Stimulated activated CD8-positive, alpha-beta memory T cell treated with anti-CD3 and anti-CD28 coated beads, Interleukin-2, amount 100 ng/mL, for 1 hour (primary cell): Measurements from ENCODE around the gene ACD.

ENCODE experiments used
- DNase-seq, 2 donors: peaks; one replicate each; pipeline ENCODE4 v3.0.0-alpha.2; 2020; ENCODE audit warnings: low read depth in 2 of 2

ACD gene

DNA sequence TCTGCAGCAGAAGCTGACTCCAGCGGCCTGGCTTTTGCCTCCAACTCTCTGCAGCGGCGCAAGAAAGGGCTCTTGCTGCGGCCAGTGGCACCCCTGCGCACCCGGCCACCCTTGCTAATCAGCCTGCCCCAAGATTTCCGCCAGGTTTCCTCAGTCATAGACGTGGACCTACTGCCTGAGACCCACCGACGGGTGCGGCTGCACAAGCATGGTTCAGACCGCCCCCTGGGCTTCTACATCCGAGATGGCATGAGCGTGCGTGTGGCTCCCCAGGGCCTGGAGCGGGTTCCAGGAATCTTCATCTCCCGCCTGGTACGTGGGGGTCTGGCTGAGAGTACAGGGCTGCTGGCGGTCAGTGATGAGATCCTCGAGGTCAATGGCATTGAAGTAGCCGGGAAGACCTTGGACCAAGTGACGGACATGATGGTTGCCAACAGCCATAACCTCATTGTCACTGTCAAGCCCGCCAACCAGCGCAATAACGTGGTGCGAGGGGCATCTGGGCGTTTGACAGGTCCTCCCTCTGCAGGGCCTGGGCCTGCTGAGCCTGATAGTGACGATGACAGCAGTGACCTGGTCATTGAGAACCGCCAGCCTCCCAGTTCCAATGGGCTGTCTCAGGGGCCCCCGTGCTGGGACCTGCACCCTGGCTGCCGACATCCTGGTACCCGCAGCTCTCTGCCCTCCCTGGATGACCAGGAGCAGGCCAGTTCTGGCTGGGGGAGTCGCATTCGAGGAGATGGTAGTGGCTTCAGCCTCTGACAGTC is 2.0 kb upstream of the ACD start:
- DNase-seq: no peak

DNA sequence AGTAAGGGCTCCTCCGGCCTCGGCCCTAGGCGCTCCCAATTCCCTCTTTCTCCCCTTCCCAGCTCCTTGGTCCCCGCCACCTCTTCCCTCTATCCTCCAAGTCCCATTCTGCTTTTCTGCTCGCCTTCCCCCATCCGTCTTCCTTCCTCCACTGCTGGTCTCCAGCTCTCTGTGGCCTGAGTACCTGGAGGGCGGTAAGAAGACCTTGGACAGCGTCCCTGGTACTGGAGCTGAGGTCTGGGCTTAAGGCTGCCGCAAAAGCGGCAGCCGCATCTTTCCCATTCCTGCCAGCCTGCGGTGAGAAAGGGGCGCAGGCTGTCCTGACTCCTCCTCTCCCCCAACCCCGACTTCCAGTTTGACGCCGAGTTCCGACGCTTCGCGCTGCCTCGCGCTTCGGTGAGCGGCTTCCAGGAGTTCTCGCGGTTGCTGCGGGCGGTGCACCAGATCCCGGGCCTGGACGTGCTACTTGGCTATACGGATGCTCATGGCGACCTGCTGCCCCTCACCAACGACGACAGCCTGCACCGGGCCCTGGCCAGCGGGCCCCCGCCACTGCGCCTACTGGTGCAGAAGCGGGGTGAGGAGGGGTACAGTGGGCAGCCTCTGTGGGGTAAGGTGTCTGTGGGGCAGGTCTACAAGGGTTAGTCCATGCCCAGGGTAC is 1.2 kb upstream of the ACD start:
- no peak for DNase-seq

DNA sequence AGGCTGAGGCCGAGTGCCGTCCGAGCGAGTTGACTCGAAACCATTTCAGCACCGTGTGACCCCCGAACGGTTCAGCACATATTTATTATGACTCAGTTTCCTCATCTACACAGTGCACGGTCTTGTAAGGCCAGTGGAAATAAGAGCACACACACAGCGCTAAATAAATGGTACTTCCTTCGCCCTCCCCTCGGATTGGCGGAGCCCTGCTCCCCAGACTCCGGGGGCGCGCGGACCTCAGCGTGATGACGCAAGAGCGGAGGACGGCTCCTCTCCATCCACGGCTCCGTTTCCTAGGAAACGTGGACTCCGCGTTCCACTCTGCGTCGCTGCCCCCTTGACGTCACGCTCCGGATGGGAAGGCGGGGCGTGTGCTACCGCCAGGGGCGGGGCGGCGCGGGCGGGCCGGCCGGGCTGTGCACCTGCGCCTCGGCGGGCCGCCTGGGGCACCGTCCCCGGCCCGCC is 536 bp upstream of the ACD start, which contains the start of gene PARD6A:
Gene PARD6A, plus strand, starts transcription at position 397 of the 465 bp plus-strand sequence. CDS start 79 bp downstream, outside the sequence.
- DNase-seq: peak; percentile 88 to 90

DNA sequence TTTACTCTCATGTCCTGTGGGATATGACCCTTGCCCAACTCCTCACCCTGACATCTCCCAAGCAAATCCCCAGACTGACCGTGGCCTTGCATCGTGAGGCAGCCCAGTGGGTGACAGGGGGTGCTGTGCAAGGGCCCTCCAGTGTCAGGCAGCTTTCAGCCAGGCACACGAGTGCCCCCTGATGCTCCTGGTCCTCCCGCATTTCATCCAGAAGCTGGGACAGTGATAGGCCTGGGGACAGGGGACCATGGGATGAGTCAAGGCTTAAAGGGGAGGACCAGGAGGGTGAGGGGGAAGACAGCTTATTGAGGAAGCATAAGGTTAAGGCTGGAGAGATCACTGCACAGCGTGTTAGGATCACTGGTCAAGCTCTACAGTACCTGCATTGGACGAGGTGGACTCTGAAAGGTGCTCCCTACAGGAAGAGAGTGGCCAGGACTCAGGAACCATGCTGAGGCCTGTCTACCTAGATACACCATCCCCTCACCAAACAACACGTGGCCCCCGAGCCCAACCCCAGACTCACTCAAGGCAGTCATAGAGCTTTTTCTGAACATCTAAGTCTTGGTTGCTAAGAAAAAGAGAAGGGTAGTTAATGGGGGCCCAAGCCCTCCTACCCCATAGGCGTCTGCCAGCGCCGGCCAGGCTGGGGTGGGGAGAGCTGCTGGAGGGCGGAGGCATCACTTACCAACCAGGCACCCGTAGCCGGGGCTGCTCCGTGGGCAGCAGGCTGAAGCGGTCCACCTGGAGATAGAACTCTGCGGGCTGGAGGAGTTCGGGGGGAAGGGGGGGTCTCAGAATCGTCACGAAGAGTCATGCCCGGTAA is 998 bp downstream of the ACD start:
- DNase-seq: no peak

DNA sequence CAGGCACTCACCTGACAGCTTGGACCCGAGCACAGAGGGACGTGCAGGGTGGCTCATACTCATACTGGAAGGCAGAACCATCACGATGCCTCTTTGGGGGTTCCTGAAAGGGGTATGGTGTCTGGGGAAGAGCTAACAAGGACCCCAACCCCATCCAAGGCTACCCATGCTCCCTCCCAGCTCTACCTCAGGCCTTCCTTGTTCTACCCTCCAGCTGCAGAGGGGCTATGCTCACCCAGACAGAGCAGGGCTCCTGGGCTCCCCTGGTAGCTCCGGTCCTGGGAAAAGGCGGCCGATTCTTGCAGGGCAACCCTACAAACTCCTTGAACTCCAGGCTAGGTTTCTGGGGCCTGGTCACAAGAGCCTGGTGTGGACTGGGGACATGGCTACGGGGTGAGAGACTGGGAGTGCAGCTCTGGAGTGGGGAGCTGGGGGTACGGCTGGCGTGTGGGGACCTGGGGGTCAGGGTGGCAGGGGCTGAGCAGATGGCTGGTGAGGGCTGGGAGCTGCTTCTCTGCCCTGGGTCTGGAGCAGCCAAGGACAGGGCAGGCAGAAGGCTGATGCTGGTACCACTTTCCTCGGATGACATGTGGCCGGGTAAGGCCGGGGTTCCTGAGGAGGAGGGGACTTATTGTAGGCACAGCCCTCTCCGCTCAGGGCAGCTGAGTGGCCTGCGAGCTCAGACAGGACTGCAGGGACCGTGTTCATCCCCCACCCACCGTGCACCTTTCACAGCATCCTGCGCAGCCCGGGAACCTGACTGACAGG is 2.1 kb downstream of the ACD start:
- DNase-seq: no peak

DNA sequence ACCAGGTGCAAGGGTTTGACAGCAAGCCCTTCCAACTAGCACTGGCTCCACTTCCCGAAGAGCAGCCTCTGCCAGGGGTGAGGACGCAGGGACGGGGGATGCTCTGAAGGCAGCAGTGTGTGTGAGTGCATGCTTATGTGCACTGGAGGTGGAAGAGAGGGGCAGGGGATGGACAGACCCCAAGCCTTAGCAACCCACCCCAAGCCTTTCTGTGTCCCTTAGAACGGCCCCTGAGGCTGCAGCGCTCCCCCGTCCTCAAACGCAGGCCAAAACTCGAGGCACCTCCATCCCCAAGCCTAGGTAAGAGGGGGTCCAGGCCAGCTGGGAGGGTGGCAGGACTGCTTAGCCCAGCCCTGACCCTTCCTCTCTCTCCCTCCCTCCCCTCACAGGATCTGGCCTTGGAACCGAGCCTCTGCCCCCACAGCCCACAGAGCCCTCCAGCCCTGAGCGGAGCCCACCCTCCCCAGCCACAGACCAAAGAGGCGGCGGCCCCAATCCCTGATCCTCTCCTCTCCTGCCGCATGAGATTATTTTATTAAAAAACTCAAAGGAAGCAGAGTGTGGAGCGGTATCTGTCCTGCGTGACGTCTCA is 2.9 kb downstream of the ACD start:
- no peak for DNase-seq

DNA sequence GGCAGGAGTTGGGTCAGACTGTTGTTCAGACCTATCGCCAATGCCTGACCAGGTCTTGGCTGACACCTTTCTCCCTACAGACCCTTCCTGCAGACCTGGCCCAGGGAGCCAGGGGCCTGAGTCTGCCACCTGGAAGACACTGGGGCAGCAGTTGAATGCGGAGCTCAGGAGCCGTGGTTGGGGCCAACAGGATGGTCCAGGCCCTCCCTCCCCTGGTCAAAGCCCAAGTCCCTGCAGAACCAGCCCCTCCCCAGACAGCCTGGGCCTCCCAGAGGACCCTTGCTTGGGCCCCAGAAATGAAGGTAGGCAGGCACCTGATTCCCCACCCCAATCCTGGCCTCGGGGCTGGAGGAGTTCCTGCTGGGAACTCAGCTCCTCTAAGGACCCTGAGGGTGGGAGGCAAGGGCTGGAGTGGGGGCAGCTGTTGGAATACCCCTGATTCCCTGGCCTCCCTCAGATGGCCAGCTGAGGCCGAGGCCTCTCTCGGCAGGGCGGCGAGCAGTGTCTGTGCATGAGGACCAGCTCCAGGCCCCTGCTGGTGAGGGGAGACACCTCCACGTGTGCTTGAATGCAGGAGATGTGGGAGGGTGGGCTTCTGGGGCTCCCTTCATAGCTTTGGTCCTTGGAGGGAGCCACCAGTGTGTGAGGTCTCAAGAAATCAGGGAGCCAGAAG is 3.6 kb downstream of the ACD start:
- no peak for DNase-seq

DNA sequence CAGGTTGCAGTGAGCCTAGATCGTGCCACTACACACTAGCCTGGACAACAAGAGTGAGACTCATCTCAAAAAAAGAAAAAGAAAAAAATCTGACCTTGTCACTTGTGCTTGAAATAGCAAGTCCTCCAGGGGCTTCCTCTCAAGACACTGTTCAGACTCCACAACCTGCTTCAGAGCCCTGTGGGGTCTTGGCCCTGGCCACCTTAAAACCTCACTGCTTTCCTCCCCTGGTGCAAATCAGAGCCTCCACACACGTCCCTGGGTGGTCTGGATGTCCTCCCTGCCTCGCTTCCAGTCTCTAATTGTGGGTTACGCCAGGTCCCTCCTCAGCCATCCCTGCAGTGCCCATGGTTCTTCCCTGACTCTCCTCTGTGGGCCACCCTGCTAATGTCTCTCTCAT is 4.7 kb downstream of the ACD start:
- DNase-seq: no peak

DNA sequence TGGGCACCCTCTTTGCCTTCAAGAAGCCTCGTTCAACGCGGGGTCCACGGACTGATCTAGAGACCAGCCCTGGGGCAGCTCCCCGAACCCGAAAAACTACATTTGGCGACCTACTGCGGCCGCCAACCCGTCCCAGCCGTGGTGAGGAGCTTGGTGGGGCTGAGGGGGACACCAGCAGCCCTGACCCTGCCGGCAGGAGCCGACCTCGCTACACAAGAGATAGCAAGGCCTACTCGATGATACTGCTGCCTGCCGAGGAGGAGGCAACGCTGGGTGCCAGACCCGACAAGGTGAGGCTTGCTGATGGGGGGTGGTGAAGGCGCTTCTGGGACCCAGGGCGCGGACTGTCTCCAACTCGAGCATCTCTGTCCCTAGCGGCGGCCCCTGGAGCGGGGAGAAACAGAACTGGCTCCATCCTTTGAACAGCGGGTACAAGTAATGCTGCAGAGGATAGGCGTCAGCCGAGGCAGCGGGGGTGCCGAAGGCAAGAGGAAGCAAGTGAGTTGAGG is 5.6 kb downstream of the ACD start:
- DNase-seq: no peak

DNA sequence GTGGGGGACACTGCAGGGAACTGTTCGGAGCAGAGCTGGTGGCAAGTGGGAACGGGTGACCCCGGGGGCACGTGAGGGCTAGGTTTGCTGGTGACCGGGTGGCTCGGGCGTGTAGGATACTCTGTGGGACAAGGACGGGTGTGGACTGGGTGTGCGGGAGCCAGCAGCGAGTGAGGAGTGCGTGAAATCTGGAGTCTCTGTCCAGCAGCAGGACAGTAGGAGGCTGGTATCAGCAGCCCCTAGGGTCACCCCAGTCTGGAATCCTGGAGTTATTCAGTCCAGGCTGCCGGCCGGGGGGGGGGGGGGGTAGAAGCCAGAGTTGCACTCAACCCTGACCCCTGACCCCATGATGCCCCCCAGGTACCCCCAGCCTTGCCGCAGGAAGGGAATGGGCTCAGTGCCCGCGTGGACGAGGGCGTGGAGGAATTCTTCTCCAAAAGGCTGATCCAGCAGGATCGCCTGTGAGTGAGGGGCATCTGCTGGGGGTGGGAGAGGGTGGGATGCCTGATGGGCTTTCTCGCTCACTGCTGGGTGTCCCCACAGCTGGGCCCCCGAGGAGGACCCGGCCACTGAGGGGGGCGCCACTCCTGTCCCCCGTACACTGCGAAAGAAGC is 6.2 kb downstream of the ACD start:
- no peak for DNase-seq

DNA sequence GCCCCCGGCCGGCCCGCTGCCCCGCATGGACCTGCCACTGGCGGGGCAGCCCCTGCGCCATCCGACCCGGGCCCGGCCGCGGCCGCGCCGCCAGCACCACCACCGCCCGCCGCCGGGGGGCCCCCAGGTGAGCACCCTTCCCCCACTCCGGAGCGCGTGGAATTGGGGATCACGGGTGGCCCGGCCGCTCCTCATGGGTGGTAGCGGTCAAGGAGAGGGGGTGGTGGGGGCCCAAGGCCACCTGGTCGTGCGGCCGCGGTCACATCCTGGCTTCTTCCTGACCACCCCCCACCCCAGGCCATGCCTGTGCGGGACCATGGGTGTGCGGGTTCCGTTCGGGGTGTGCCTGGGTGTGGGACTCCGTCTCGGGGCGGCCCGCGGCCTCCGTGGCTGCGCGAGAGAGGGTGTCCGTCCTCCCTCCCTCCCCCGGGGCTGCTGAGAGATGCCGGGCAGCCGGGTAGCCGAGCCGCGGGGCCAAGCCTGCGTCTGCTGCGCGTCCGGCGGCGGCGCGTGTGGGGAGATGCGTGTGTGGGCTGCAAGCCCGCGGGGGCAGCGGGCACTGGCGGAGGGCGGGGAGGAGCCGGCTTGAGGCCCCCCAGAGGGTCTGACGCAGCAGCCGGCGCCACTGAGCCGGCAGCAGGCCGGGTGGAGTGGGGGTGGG is 6.8 kb downstream of the ACD start:
- DNase-seq: no peak

DNA sequence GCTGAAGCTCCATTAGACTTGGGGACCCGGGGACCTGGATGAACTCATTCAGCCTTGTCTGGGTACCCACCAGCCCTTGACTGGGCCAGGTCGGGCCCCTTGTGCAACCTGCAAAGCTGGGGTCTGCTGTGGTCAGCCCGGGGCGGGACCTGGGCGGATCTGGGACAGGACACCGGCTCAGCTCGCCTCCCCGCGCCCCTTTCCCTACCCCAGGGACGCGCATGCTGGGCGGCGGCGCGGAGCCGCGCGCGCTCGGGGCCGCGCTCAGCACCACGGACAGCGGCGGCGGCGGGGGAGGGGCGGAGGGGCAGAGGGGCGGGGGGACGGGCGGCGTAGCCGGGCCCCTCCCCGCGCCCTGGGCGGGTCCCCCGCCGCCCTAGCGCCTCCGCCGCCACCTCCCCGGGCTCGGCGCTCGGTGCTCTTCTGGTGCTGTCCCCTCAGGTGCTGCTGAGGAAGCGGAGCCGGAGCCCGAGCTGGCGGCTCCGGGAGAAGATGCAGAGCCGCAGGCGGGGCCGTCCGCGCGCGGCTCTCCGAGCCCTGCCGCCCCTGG is 7.4 kb downstream of the ACD start:
- DNase-seq: no peak

DNA sequence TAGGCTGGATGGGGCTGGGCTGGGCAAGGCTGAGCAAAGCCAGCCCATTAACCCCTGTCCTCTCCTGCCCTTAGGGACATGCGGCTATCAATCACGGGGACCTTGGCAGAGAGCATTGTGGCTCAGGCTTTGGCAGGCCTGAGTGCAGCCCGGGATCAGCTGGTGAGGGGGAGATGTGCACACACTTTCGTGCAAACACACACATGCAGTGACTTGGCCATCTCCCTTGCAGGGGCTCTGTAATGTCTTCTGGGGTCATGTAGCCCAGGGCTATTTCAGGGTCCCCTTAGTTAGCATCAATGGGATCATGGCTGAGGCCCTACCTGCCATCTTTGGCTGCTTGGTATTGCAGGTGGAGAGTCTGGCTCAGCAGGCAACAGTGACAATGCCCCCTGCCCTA is 8.2 kb downstream of the ACD start:
- no peak for DNase-seq

DNA sequence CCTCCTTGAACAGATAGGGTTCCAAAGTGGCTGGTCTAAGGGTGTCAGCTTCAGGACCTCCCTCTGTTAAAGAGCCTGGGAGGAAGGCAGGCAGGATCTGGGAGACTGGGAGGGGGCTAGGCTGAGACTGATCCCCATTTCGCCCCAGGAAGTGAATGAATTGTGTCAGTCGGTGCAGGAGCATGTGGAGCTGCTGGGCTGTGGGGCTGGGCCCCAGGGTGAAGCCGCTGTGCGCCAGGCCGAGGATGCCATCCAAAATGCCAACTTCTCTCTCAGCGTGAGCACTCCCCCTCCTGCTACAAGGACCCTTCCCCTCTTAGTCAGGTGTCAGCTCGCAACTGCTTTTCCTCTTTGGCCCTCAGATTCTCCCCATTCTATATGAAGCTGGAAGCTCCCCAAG is 9.0 kb downstream of the ACD start:
- no peak for DNase-seq

DNA sequence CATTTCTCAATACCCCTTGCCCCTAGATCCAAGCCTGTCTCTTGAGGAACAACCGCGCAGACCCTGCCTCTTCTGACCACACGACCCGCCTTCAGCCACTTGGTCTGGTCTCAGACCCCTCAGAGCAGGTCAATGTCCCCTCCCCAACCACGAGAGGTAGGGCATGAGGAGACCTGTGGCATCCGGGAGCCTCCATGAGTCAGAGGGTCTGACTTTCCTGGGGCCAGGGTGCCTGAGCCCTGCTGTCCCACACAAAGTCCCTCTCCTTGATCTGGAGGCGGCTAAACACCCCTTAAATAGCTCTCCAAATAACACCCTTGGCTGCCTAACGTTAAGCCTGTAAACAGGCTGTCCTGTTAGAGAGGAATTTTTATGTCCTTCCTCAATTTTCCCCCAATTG is 10.0 kb downstream of the ACD start:
- DNase-seq: no peak

DNA sequence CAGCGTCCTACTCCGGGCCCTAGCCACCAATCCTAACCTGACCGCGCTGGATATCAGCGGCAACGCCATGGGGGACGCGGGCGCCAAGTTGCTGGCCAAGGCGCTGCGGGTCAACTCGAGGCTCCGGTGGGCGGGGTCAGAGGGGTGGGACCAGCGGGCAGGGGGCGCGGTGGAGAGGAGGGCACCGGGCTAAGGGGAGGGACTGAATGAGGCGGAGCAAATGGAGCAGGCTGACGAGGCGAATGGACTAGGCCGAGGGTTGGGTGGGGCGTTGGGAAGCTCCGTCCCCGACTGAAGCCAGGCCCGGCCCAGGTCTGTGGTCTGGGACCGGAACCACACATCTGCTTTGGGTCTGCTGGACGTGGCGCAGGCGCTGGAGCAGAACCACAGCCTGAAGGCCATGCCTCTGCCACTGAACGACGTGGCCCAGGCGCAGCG is 10.5 kb downstream of the ACD start:
- no peak for DNase-seq

DNA sequence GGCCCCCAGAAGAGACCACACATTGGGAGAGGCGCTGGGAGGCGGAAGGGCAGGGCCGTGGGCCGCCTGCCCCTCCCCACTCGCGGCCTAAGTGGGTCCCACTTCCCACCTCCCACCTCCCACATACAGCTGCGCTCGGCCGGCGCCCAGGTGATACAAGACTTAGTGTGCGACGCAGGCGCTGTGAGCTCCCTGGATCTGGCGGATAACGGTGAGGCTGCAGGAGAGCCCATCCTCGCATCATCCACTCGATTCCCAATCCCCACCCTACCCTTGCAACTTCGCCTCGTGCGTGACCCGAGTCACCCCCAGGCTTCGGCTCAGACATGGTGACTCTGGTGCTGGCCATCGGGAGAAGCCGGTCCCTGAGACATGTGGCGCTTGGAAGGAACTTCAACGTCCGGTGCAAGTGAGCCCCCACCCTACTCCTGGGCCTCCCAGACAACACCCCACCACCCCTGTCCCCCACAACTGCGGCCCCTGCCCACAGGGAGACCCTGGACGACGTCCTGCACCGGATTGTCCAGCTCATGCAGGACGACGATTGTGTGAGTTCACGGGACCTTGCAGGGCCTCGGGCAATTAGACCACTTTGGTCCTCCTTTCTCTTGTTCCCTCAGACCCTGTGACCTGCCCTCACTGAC is 11.2 kb downstream of the ACD start:
- DNase-seq: no peak

DNA sequence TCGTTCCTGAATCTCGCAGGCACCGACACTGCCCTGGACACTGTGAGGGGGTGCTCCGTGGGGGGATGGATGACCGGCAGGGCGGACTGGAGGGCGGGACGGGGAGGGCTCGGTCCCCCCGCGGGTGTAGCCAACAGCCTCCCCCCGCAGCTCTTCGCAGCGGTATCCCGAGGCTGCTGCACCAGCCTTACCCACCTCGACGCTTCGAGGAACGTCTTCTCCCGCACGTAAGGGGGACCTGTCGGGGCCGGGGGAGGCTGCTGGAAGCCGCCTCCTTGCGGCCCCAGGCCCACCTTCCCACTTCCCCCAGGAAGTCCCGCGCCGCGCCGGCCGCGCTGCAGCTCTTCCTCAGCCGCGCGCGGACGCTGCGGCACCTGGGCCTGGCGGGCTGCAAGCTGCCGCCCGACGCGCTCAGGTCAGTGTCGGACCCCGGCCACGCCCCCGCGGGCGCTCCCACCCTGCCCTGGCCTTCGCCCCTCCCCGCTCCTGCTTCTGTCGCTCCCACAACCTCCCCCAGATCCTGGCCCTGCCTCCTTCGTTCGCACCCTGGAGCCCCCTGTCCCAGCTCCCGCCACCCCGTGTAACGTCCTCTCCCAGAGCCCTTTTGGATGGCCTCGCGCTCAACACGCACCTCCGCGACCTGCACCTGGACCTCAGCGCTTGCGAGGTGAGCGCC is 11.8 kb downstream of the ACD start:
- DNase-seq: no peak
